Epithelial cell of proximal tubule (primary cell): Measurements from ENCODE around the gene CXXC1. TPM values are rescaled to one million over a fixed set of nuclear protein-coding genes. Genes with fewer than 3 reads are reported as not detected.

Experiments
- DNase-seq: peaks from one replicate; pipeline ENCODE4 v3.0.0-alpha.2; 2011; ENCODE audit warnings: low read depth
- H3K4me3 ChIP-seq: 2 replicates; pipeline ENCODE4 v1.5.1; 2011; ENCODE audit warnings: low read depth, mild to moderate bottlenecking, low read length
- CTCF ChIP-seq: conservative IDR thresholded peaks from 2 replicates; pipeline ENCODE4 v1.5.1; 2012; ENCODE audit warnings: low read depth, mild to moderate bottlenecking, low read length
- total RNA-seq: library from RNA; depleted of rRNA; stranded (reverse); fragments of >200 nt; gene quantifications from 2 replicates; pipeline ENCODE4 v1.2.3, GENCODE V29; 2015

The CXXC1 gene
- total RNA-seq, 1 donor from 2014 or later: 35.8 TPM

- no peak for TF ChIP-seq CTCF
Observed at GRCh38 chr18:50285071-50285470, 2.4 kb downstream of the CXXC1 start.

GRCh38 chr18:50284255-50284885 is 3.1 kb downstream of the CXXC1 start:
- no peak for TF ChIP-seq CTCF
- no peak overlapping the region for H3K4me3 ChIP-seq
- DNase-seq: no peak

More at GRCh38 chr18:50285071-50285470, 2.4 kb downstream of the CXXC1 start:
- H3K4me3 ChIP-seq: no peak overlapping the region
- DNase-seq: no peak

GRCh38 chr18:50283469-50284209 is 3.9 kb downstream of the CXXC1 start:
- H3K4me3 ChIP-seq: no peak overlapping the region
- DNase-seq: no peak
- no peak for TF ChIP-seq CTCF

GRCh38 chr18:50282521-50283335 is 4.8 kb downstream of the CXXC1 start:
- no peak for TF ChIP-seq CTCF
- no peak for DNase-seq
- peak overlapping the region; percentile 89 for H3K4me3 ChIP-seq

GRCh38 chr18:50281972-50282520 is 5.4 kb downstream of the CXXC1 start:
- peak overlapping the region; percentile 89 for H3K4me3 ChIP-seq
- TF ChIP-seq CTCF: no peak
- no peak for DNase-seq

- DNase-seq: peak; percentile 75
- TF ChIP-seq CTCF: no peak
- peak within 1 kb of the TSS; percentile 89 for H3K4me3 ChIP-seq
Observed at GRCh38 chr18:50281295-50281971, 6.1 kb downstream of the CXXC1 start, which contains the start of gene MBD1. TSS of gene MBD1 (minus strand) at chr18:50281523. CDS start at chr18:50279992, 1,531 bp downstream.
